GM13977 (cell line): Measurements from ENCODE around the gene AMBP.
A peak's percentile ranks its signal among the peaks of the same experiment; 100 is the strongest.

ENCODE experiments used
- DNase-seq: peaks from one replicate; pipeline ENCODE4 v3.0.0; 2012; ENCODE audit warnings: low spot score
- in situ Hi-C: fragments of 300-500 bp; cut with MboI; formaldehyde crosslinking; loops from one replicate; pipeline ENCODE4 v1.12.0; 2022; ENCODE audit warnings: low sequenced_read_pairs, low pct_unique_long_range_greater_than_20kb, mixed read lengths, inconsistent platforms; ENCODE audit not compliant: unreplicated experiment
- TF ChIP-seq, protein P1 (sequence below): IDR thresholded peaks from 2 replicates; pipeline ENCODE4 v1.5.1; 2012; ENCODE audit warnings: mild to moderate bottlenecking, control low read depth; ENCODE audit not compliant: insufficient read depth; ENCODE audit errors: extremely low read depth, missing control alignments

Gene AMBP

DNA sequence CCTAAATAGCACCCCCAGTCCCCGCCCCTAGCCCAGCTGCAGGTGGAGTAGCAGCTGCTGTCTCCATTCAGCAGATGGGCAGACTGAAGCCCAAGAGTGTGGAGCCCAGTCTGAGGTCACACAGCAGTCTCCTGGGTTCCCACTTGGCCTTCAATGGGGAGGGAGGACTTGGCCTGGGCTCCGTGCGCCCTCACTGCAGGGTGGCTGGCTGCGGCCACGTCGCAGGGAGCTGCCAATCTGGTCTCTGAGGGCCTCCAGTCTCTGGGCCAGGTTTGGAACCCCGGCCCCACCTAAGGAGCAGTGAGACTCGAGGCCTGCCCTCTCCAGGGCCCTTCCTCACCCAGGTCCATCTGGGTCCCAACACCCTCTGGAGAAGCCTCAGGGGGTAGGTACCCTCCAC is 13.6 kb upstream of the AMBP start:
- in situ Hi-C loops, result no loop called here
- DNase-seq, result peak; percentile 7
- TF ChIP-seq, protein P1, sequence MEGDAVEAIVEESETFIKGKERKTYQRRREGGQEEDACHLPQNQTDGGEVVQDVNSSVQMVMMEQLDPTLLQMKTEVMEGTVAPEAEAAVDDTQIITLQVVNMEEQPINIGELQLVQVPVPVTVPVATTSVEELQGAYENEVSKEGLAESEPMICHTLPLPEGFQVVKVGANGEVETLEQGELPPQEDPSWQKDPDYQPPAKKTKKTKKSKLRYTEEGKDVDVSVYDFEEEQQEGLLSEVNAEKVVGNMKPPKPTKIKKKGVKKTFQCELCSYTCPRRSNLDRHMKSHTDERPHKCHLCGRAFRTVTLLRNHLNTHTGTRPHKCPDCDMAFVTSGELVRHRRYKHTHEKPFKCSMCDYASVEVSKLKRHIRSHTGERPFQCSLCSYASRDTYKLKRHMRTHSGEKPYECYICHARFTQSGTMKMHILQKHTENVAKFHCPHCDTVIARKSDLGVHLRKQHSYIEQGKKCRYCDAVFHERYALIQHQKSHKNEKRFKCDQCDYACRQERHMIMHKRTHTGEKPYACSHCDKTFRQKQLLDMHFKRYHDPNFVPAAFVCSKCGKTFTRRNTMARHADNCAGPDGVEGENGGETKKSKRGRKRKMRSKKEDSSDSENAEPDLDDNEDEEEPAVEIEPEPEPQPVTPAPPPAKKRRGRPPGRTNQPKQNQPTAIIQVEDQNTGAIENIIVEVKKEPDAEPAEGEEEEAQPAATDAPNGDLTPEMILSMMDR, result no peak

DNA sequence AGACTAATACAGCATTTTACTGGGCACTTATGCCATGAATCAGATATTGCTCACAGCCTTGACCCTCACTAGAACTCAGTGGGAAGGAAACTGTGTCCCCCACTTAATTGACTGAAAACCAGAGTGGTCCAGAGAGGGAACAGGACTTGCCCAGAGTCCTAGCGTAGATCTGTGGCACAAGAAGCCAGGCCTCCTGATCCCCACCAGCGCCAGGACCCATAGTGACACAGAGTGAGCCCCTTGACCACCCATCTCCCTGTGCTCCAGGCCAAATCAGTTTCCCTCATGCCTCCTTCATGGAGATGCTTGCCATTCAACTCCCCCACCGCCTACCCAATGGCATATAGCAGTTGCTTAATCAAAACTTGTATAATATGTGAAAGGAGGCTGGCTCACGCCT is 12.7 kb upstream of the AMBP start:
- peak; percentile 7 for DNase-seq
- in situ Hi-C loops, result no loop called here
- TF ChIP-seq, protein P1, result no peak

DNA sequence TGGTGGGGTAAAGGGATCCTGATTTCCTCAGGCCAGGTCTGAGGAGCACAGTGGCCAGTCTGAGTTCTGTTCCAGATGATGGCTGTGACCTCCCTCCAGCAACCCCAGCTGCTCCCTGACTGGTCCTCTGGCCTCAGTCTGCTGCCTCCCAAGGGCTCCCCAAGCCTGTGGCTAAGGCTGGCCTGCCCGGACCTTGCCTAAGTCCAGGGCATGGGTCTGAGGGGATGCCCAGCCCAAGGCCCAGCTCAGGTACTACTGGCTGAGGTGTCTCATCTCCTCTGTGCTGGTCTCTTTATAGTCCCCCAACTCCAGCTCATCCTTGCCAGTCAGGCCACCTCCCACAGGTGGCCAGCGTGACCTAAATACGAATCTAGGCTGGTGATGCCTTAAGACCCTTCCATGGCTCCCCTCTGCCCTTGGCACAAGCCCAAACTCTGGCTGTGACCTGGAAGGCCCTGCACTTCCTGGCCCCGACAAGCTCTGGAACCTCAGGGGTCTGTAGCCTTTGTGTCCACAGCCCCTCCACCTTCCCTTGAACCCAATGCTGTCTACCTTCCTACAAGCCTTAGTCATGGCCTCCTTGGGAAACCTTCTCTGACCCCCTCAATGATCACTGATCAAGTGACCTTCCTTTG is 11.2 kb upstream of the AMBP start:
- TF ChIP-seq, protein P1, result no peak
- in situ Hi-C loops, result no loop called here
- peak; percentile 3 for DNase-seq

DNA sequence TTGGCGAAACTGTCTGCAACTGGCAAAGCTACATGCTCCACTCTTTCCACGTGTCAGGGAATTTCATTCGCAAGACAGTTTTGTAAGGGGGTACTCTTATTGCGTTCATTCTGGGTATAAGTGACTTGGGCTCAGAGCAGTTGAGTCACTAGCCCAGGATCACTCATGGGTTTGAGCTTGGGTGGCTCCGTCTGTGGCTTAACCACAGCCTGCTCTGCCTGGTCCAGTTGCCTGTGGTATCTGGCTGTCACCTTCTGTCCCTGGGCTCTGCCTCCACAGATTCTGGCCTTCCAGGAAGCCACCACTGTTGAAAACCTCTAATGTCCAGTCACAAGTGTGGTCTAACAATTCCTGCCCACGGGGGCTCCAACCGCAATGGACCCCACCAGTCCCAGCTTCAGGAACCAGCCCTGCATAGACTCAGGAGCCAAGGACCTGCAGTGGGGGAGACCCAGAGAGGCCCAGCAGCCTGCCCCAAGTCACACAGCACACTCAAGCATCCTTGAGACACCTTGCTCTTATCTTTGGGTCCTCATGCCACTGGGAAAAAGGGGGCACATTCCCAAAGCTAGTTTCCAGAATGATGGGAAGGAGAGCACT is 10.6 kb upstream of the AMBP start:
- TF ChIP-seq, protein P1, result no peak
- DNase-seq, result no peak
- in situ Hi-C loops, result no loop called here

DNA sequence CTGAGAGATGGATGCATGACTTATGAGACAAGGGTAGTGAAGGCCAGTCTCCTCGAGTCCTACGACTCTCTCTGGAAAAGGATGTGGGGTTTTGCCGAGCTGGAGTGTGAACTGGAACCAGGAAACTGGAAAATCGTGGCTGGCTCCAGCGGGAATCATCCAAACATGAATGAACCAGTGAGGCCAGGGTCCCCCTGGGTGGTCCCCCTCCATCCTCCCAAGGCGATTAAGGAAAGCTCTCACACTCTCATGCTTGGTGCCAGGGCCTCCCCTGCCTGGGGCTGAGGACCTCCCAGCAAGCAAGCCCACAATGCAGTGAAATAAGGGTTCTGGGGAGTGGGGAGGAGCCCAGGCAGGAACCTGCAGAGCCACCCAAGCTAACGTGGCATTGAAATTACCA is 9.6 kb upstream of the AMBP start:
- no peak for DNase-seq
- TF ChIP-seq, protein P1, result no peak
- in situ Hi-C loops, result no loop called here

DNA sequence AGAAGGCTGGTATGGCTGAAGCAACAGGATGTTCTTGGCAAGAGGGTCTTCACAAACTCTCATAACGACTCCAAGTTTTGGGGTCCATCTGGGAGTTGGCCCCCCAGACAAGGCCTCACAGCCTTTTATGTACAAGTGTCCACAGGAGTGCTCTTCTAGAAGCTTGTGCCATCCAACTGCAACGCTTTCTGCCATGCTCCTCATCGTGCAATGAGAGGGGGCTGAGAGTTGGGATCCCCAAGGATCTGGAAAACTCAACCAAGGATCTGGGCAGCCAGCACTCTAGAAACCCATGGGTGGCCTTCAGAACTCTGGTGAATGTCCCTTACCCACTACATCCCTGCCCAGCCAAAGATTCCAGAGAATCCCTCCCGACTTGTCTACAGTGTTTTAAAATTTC is 8.5 kb upstream of the AMBP start:
- TF ChIP-seq, protein P1, result no peak
- in situ Hi-C loops, result no loop called here
- no peak for DNase-seq
